Activated CD8-positive, alpha-beta memory T cell treated with anti-CD3 and anti-CD28 coated beads for 24 hours (primary cell): ENCODE results near the gene HASPIN.
"Not testable (repeated sequence)": the region's sequence is repeated elsewhere in the genome, so short reads cannot be mapped to it uniquely, and the experiment has no call there.

Experiments
- DNase-seq: peaks from one replicate; pipeline ENCODE4 v3.0.0-alpha.2; 2020

HASPIN gene

DNA sequence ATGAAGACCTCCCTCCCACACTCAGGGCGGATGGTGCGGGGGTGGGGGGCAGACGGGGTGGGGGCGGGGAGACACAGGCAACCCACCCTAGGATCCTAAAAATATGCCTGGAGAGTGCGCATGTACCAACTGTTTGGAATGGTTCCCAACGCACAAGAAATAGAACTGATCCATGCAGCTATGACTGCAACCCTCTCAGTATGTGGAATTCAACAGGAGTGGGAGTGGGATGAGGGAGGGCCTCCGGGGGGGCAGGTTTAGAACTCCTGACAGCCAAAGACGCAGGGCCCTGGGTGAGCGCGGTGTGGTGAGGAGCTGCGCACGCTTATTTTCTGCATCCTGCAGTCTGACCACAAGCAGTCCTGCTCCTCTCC lies 26.6 kb upstream of the HASPIN start:
- no peak for DNase-seq

DNA sequence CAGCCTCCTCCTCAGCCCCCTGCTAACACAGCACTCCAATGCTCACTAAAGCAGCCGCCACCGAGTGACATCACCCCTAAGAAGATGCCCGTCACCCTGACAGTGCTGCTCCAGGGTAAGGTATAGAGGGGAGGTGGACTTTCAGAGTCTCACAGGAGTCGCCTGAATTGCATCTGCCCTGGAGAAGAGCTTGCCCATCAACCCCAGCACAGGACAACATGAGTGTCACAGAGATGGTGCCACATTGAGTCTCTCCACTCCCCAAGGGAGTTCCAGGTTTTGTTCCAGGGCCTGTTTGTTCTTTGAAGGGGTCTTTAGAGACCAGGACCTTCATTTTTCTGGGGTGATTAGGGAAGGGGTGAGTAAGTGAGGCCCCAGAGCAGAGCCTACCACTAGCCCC lies 25.6 kb upstream of the HASPIN start:
- DNase-seq: no peak

DNA sequence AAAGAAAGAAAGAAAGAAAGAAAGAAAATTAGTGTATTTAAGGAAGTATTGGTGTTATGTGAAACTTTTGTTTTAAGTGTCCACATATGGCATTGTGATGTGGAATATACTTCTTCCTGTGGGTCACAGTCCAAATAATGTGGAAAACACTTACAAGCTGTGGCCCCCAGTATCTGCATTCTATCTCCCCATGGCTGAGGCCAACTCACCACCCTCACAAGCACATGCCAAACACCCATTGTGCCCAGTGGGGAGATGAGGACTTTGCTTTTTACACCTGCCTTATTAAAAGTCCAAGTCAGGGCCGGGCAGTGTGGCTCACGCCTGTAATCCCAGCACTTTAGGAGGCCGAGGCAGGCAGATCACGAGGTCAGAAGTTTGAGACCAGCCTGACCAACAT lies 23.8 kb upstream of the HASPIN start:
- no peak for DNase-seq

DNA sequence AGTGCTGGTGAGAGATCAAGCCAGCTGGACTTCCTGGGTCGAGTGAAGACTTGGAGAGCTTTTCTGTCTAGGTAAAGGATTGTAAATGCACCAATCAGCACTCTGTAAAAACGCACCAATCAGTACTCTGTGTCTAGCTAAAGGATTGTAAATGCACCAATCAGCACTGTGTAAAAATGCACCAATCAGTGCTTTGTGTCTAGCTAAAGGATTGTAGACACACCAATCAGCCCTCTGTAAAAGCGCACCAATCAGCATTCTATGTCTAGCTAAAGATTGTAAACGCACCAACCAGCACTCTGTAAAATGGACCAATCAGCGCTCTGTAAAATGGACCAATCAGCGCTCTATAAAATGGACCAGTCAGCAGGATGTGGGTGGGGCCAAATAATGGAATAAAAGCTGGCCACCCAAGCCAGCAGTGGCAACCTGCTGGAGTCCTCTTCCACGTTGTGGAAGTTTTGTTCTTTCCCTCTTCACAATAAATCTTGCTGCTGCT lies 21.6 kb upstream of the HASPIN start:
- not testable (repeated sequence) for DNase-seq

DNA sequence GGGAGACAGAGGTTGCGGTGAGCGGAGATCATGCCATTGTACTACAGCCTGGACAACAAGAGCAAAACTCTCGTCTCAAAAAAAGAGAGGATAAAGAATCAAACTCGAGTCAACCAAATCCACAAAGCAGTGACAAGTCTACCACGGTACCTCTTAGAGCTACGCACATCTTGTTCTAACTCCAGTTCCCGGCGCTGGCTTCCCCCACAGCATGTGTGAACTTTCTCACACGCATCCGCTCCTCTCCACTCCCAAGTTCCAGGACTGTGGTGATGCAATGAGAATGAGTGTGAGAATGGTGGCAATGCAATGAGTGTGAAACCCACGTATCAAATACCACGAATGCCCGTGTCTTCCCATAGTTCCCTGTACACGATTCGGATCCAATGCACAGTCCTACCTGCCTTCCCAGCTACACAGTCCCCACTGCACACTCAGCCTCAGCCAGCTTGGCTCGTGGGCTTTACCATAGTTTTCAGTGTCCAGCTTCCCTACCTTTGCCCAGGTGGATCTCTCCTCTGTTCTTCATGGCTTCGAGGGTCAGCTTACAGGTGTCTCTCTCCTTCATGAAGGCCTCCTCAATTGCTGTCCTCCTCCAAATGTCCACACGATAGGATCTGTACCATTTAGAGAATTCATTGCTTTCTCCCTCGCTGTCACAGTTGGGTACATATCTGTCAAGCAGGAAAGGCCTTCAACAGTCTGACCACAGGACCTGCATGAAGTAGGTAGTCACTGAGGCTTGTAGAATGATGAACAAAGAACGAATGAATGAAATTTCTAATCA lies 18.6 kb upstream of the HASPIN start:
- no peak for DNase-seq

DNA sequence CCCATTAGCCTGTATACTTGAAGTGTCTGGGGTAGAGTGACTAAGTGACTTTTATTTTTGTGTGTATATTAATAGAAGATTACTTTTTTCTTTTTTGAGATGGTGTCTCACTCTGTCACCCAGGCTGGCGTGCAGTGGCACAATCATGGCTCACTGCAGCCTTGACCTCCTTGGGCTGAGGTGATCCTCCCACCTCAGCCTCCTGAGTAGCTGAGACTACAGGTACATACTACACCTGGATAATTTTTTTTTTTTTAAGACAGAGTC lies 18.1 kb upstream of the HASPIN start:
- DNase-seq: not testable (repeated sequence)

DNA sequence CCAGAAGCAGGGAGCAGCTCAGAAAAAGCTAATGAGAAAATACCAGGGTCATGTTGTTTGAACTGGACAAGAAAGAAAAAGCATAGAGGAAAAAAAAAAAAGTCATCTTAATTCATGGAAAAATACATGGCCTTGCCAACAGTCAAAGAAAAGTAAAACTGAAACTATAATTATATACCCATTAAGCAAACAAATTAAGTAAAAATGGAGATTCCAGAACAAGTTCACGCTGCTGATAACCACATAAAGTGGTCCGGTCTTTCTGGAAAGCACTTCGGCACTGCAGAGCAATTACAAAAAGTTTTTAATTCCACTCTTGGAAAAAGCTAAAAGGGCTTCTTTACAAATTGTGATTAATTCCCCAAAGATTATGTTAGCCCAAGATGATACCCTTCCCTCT lies 15.3 kb upstream of the HASPIN start:
- no peak for DNase-seq

DNA sequence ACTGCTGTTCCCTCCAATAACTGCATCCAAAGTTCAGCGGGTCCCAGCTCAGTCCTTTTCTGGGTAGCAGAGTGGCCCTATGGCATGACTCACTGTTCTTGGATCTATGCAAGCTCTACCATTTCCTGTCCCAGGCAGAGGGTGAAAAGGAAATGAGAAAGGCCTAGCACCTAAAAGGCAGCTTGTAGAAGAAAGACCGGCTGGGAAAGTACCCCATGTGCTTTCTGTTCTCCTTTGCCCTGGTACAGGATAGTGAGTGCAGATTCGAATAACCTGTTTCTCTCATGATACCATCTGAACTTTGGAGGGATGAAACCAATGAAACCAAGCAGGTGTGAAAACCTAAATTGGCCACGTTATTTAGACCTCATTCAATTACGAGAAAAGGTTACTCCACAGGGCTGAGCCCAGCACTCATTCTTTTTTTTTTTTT lies 12.7 kb upstream of the HASPIN start:
- DNase-seq: peak; percentile 75

DNA sequence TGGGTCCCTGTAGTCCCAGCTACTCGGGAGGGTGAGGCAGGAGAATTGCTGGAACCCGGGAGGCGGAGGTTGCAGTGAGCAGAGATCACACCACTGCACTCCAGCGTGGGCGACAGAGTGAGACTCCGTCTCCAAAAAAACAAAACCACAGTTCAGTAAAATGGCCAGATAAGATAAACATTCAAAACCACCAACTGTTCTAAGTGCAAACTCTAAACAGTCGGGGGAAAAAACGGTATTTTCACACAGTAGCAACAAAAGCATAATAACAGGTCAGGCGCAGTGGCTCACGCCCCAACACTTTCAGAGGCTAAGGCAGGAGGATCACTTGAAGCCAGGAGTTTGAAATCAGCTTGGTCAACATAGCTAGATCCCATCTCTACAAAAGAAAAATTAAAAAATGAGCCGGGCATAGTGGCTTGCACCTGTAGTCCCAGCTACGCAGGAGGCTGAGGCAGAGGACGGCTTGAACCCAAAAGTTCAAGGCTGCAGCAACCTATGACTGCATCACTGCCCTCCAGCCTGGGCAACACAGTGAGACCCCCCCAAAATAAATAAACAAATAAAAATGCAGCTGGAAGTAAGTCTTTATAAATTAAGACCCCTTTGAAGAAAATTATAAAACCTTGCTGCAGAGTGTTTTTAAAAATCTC lies 10.8 kb upstream of the HASPIN start:
- DNase-seq: no peak

DNA sequence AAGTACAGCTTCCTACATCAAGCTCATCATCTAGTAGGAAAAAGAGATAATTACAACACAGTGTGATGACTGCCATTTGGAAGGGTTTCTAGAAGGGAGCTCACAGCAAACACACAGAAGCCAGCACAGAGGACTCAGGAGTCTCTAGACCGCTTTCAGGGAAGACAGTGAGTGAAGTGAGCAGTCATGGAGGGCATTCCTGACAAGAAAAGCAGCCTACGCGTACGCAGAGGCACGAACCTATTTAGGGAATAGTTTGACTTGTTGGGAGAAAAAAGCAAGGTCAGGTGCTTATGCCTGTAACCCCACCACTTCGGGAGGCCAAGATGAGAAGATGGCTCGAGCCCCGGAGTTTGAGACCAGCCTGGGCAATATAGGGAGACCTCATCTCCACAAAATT lies 8.4 kb upstream of the HASPIN start:
- DNase-seq: no peak

DNA sequence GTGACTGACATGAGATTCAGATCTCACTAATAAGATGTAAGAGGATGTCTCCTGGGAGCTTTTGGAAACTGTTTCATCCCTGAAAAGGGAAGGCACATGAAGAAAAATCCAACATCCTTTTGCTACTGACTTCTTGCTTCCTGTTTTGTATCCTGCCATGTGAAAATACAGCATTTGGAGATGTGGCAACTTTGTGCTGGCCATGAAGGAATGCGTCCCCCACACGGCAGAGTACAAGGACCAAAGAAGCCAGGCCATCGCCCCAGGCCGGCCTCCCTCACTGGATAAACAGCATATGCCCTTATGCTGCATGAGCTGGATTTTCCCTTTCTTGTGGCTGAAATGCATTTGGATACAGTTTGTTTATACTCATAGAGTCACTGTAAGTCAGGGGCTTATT lies 5.5 kb upstream of the HASPIN start:
- no peak for DNase-seq

DNA sequence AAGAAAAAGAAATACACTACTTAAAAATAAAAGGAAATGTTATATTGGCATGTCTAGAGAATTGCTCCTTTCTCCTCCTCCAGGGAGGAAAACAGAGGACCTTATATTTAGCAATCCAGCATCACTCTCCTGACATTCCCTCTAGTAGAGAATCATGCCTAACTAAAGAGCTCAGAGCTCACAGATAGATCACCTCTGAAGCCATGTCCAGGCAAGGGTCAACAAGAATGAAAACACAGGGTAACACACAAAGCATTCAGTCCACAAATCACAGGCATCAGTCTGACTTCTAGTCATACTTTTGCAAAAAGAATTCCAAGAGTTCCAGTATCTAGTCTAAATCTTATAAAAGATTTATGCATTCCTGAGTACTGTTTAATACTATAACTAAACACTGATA lies 4.4 kb upstream of the HASPIN start:
- DNase-seq: no peak

DNA sequence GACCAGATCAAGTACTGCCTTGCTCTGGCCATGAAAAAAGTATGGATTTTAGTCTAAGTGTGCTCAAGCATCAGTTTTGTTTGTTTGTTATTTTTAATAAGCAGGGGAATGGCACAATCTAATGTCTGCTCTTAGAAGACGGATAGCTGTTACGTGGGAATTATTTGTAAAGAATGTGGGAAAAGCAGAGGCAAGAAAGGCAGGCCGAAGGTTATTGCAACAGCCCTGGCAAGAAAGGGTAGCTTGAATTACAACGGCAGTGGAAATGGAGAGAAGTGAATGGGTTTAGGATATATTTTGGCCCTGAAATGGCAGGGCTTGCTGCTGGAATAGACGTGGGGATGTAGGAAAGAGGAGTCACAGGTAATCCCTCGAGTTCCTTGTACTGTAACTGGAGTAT lies 987 bp upstream of the HASPIN start:
- no peak for DNase-seq

DNA sequence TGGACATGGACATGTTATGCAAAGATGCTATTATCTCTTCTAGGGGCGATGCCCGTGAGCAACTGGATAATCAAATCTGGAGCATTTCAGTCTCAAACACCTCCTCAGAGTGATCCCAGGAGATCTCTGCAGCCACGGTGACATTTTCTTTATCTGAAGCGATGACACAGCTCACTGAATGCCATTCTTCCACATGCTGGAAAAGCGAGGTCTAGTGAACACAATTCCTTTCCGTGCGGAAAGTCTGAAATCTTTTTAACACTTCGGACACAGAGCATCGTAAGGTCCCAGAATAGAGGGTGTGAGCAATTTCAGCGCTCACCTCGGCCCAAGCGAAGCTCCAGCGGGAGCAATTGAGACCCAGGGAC lies 531 bp upstream of the HASPIN start:
- no peak for DNase-seq

DNA sequence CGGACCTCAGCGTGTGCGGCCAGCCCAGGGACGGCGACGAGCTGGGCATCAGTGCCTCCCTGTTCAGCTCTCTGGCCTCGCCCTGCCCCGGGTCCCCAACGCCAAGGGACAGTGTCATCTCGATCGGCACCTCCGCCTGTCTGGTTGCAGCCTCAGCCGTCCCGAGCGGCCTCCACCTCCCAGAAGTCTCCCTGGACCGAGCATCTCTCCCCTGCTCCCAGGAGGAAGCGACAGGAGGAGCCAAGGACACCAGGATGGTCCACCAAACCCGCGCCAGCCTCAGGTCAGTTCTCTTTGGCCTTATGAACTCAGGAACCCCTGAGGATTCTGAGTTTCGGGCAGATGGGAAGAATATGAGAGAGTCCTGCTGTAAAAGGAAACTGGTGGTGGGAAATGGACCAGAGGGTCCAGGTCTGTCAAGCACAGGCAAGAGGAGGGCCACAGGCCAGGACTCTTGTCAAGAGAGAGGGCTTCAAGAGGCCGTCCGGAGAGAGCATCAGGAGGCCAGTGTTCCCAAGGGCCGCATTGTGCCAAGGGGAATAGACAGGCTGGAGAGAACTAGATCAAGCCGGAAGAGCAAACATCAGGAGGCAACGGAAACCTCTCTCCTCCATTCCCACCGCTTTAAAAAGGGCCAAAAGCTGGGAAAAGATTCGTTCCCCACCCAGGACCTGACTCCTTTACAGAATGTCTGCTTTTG lies 825 bp downstream of the HASPIN start:
- DNase-seq: no peak

DNA sequence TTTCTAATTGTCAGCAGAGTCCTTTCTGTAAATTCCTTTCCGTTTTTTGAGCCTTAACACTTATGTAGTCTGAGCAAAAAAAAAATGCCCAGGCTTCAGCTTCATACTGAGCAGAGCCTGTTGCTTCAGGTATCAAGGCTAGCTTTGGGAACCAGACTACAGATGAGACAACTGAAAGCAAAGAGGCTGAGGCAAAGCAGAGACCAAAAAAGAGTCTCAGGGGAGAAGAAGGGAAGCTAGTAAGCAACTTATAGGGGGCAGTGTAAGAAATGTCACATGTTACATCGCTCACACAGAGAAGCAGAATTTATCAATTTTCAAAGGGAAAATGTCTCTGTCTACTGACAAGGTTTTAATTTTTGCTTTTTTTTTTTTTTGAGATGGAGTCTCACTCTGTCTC lies 3.3 kb downstream of the HASPIN start:
- DNase-seq: no peak

DNA sequence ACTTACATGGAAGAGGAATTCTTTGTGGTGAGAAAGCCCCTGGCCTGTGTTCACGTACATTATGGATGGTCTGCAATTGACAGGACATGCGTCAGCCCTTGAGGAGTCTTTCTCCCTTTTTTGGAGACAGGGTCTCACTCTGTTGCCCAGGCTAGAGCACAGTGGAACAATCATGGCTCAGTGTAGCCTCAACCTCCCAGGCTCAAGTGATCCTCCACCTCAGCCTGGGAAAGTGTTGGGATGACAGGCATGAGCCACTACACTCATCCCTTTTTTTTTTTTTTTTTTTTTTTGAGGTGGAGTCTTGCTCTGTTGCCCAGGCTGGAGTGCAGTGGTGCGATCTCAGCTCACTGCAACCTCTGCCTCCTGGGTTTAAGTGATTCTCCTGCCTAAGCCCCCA lies 4.4 kb downstream of the HASPIN start:
- DNase-seq: not testable (repeated sequence)

DNA sequence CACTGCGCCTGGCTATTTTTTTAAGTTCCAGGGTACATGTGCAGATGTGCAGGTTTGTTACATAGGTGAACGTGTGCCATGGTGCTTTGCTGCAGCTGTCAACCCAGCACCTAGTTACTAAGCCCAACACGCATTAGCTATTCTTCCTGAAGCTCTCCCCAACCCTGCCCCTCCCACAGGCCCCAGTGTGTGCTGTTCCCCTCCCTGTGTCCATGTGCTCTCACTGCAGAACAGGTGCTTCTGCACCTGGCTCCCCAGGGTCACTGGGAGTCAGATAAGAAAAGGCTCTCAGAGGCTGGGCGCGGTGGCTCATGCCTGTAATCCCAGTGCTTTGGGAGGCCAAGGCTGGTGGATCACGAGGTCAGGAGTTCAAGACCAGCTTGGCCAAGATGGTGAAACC lies 6.2 kb downstream of the HASPIN start:
- DNase-seq: no peak

DNA sequence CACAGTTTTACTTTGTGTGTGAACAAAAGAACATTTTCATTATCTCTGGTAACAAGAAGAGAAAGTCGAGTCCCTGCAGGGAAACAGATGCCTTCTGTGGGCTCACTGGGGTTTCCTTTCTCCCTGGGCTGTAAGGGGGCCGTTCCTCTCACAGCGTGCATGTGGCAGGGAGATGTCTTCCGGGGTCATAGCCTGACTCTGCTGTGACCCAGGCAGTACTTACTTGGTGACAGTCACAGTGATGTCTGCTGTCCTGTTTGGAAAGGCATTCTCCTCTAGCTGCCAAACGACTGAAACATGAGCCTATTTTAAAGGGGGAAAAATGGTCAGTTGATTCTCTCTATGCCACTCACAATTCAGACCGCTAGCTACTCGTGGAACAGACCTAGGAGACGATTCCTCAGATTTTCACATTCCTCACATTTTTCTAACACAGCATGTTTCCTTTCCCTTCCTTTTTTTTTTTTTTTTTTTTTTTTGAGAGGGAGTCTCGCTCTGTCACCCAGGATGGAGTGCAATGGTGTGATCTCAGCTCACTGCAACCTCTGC lies 7.3 kb downstream of the HASPIN start:
- no peak for DNase-seq

DNA sequence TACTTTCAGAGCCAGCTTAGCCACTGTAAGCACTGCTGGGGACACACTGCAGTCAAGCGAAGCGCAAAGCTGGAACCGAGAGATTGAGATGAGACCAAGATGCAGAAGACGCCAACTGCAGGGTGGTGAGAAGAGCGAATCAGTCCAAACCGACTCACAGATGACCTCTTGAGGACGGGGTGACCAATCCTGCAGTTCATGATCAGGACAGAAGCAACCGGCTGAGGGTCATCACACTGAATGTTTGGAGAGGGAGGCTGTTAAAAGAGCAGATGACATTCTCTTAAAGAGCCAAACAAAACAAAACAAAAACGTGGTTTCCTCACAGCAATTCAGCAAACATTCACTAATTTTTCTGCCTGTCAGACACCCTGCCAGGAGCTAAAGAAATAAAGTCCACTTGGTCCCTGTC lies 8.5 kb downstream of the HASPIN start:
- DNase-seq: no peak

DNA sequence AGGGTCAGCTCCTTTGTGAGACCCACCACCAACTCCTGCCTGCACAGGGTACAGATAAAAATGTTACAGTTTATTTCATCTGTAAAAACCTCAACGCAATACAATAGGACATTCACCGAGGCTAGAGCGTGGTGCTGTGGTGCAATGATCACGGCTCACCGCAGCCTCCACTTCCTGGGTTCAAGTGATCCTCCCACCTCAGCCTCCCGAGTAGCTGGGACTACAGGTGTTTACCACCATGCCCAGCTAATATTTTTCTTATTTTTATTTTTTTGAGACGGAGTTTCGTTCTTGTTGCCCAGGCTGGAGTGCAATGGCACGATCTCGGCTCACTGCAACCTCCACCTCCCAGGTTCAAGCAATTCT lies 11.2 kb downstream of the HASPIN start:
- not testable (repeated sequence) for DNase-seq

DNA sequence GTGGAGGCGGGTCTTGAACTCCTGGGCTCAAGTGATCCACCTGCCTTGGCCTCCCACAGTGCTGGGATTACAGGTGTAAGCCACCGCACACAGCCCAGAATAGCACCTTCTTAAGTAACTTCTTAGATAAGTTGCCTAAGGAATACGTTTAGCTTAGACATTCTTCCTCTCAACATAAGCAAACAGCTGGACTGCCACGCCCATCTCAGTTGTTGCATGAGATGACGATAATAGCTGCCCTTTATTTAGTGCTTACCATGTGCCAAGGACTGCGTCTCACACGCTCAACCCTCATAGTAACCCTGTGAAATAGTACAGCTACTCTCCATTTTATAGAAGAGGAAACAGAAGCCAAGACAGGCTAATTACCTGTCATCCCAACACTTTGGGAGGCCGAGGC lies 11.8 kb downstream of the HASPIN start:
- DNase-seq: no peak

DNA sequence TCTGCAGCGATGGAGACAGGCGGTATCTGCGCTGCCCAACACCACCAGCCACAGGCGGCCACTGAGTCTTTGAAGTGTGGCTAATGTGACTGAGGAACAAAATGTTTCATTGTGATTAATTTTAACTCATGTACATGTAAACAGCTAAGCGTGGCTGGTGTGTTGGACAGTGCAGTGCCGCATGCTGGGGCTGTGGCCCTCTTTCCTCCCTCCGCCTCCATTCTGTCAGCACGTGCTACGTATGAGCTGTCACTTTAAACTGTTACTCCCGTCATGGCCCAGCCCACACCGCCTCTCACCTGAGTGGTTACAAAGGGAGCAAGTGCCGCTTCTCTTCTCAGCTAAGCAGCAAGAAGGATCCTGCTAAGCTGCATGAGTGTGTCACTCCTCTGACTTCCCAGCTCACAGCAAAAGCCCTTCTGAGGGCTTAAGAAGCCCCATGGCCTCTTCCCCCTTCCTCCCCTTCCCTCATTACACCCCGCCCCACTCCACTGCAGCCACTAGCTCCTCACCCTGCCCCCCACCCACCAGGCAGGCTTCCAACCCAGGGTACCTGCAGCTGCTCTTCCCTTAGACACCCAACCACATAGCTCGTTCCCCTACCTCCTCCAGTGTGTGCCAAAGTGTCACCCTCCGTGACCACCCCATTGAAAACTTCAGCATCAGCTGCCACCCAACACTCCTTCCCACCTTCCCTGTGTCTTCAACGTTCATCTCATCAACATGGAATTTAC lies 15.0 kb downstream of the HASPIN start:
- DNase-seq: peak; percentile 85
